IPS-18a (cell line): ENCODE results near the gene NCOA1.

ENCODE experiments used
- H3K27ac ChIP-seq: one replicate; pipeline ENCODE4 v1.5.1; 2013; ENCODE audit warnings: low read length
- H3K27me3 ChIP-seq: one replicate; pipeline ENCODE4 v1.6.1; 2013; ENCODE audit warnings: mild to moderate bottlenecking, low read length; ENCODE audit not compliant: control insufficient read depth, insufficient read depth
- H3K36me3 ChIP-seq: one replicate; pipeline ENCODE4 v1.6.1; 2013; ENCODE audit warnings: low read depth, low read length; ENCODE audit not compliant: control insufficient read depth
- H3K4me1 ChIP-seq: one replicate; pipeline ENCODE4 v1.6.1; 2013; ENCODE audit warnings: low read depth, low read length; ENCODE audit not compliant: control insufficient read depth
- H3K4me3 ChIP-seq: one replicate; pipeline ENCODE4 v1.5.1; 2013; ENCODE audit warnings: low read length
- H3K9ac ChIP-seq: one replicate; pipeline ENCODE4 v1.6.1; 2013; ENCODE audit warnings: mild to moderate bottlenecking, low read length, moderate library complexity
- H3K9me3 ChIP-seq: one replicate; pipeline ENCODE4 v1.6.1; 2013; ENCODE audit warnings: low read depth, low read length; ENCODE audit not compliant: control insufficient read depth

Gene NCOA1

DNA sequence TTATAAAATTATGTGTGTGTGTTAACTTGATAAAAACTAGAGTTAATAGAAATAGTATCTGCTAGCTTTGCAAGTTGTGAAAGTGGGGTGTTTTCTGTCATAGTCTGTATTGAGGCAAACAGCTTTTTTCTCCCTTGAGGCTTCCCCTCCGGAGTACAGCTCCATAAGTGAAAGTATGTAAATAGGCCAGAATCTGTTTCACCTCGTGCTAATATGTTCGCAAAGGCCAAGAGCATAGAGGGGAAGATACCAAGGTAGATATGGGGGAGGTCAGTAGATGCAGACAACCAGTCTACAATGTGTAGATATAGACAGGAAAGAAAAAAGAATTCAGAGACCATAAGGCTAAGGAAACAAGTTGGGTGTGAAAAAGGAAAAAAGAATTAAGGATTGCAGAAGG is 229.3 kb downstream of the NCOA1 start:
- no peak overlapping the region for H3K27ac ChIP-seq
- no peaks in the 10 kb centered on the region for H3K27me3 ChIP-seq
- no peaks in the 10 kb centered on the region for H3K9me3 ChIP-seq
- no peak overlapping the region for H3K4me3 ChIP-seq
- H3K9ac ChIP-seq, result no peak overlapping the region
- no peaks in the 10 kb centered on the region for H3K4me1 ChIP-seq
- no peaks in the 10 kb centered on the region for H3K36me3 ChIP-seq

DNA sequence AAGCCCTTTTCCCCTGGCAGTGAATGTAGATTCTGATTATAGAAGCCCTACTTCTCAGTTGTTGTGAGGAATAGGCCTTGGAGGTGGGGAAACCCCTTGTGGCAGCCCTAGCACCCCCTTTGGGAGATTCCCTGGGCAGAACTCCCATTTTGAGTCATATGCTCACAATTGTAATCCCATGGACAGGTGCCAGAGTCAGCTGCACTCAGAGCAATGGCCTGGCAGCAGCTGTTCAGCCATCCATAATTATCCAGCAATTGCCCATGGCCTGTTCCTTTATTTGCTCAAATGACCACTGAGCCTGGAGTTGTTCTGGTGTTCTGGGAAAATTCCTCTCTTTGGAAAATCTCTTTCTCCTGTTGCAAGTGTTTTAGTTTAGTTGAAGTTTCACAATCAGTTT is 230.4 kb downstream of the NCOA1 start:
- Histone ChIP-seq H3K9ac (no peak overlapping the region), H3K9me3 (no peaks in the 10 kb centered on the region), H3K27me3 (no peaks in the 10 kb centered on the region), H3K36me3 (no peaks in the 10 kb centered on the region), H3K4me1 (no peaks in the 10 kb centered on the region), H3K4me3 (no peak overlapping the region), H3K27ac (no peak overlapping the region)

DNA sequence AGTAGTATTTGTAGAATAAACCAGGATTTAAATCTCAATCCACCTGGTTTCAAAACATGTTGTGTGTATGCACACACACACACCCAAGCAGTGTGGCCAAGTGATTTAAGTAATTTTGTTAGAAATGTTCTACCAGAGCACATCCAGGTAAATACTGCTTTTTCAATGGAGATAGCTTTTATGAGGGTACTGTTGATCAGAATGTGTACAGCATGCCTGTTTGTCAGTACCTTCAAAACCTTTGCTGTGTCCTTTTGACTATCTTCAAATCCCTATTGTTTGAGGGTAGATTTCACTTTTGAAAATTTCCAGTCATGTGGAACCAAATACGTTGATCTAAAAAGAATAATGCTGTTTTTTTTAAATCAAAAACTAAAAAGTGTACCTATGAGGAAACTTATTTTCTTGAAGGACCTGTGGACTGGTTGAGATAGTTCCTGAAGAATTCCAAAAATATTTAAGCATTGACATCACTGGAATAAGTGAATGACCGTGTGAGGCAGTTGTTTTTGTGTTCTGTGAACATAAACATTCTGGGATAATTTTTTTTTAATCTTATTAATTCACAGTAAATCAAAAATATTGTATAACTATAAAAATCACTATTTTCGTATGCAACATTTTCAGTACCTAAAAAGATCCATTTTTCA is 231.2 kb downstream of the NCOA1 start:
- H3K9me3 ChIP-seq, result no peaks in the 10 kb centered on the region
- no peaks in the 10 kb centered on the region for H3K27me3 ChIP-seq
- H3K36me3 ChIP-seq, result no peaks in the 10 kb centered on the region
- H3K9ac ChIP-seq, result no peak overlapping the region
- H3K4me1 ChIP-seq, result no peaks in the 10 kb centered on the region
- H3K27ac ChIP-seq, result no peak overlapping the region
- no peak overlapping the region for H3K4me3 ChIP-seq

DNA sequence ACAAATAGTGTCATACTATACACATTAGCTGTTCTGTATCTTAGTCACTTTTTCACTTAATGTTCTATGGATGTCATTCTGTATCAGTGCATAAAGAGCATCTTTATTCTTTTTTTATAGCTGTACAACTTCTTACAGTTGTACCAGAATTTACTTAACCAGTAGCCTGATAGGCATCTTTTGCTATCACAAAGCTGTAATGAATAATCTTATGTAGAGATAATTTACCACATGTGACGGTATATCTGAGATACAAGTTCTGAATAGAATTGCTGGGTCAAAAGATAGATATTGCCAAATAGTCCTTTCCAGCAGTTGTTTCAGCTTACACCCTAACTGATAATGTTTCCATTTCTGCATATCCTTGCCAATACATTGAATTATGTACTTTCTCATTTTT is 232.1 kb downstream of the NCOA1 start:
- no peak overlapping the region for H3K4me3 ChIP-seq

DNA sequence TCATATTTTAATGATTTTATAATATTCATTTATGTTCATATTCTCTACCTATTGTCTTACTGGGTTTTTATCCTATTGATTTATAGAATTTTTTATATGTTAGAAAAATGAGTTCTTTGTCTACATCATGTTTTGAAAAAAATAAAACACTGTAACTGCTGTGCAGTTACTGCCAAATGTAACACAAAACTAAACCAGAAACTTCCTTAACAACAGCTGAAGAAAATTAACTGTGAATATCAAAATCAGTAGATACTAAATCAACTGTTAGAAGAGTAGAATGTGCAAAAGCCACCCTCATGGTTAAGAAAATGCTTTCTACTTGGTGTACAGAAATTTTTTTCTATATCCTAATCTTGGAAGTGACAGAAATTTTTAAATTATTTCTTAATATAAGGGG is 232.6 kb downstream of the NCOA1 start:
- no peak overlapping the region for H3K27ac ChIP-seq
- H3K4me1 ChIP-seq, result no peaks in the 10 kb centered on the region
- H3K4me3 ChIP-seq, result no peak overlapping the region
- H3K9ac ChIP-seq, result no peak overlapping the region
- H3K36me3 ChIP-seq, result no peaks in the 10 kb centered on the region
- no peaks in the 10 kb centered on the region for H3K27me3 ChIP-seq
- H3K9me3 ChIP-seq, result no peaks in the 10 kb centered on the region

More for the DNA sequence above, 232.1 kb downstream of the NCOA1 start:
- H3K4me1 ChIP-seq, result no peaks in the 10 kb centered on the region
- H3K9ac ChIP-seq, result no peak overlapping the region
- no peaks in the 10 kb centered on the region for H3K27me3 ChIP-seq
- no peak overlapping the region for H3K27ac ChIP-seq
- no peaks in the 10 kb centered on the region for H3K9me3 ChIP-seq
- H3K36me3 ChIP-seq, result no peaks in the 10 kb centered on the region

DNA sequence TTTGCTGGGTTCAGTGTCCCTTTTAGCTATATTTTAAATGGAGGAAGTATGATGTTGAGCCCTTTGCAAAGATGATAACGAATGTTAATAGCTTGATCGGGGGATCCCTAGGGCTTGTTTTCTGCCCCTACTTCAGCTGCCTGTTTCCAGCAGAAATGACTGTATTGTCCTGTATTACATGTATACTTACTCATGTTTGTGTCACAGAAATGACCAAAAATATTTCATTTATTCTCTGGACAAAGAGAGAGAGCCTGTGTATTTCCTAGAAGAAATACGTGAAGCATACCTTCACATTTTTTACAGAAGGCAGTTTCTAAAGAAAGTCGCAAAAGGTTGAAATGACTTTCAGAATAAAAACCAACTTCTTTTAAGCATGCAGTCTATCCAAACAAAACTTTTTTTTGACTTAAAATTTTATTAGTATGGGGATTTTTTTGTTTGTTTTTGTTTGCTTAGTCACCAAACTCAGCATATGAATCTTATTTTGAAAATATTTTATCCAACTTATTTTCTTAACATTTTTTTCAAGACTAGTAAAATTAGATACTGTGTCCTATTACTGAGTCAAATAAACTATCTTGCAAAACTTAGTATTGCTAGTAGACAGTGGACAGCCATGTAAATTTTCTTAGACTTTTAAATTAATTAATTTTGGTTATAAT is 233.2 kb downstream of the NCOA1 start:
- no peak overlapping the region for H3K9ac ChIP-seq
- no peaks in the 10 kb centered on the region for H3K36me3 ChIP-seq
- no peaks in the 10 kb centered on the region for H3K9me3 ChIP-seq
- H3K27me3 ChIP-seq, result no peaks in the 10 kb centered on the region
- H3K27ac ChIP-seq, result no peak overlapping the region
- H3K4me1 ChIP-seq, result no peaks in the 10 kb centered on the region
- H3K4me3 ChIP-seq, result no peak overlapping the region

DNA sequence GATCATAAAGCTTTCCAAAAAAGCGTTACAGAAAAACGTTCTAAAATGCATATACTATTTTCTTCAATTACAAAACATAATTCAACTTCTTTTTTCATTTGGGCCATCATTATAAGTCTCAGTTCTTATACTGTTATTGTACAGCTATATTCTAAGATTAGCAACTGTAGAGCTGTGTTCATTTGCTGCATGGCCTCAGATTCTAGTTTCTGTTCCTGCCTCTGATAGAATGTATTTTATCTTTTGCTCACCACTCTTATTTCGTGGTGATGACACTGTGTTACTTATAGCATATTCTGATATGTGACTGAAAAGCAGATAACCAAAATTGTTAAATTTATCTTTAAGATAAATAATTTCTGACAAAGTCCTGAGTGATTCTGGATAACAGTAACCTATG is 234.9 kb downstream of the NCOA1 start:
- Histone ChIP-seq H3K4me1 (no peaks in the 10 kb centered on the region), H3K27ac (no peak overlapping the region), H3K27me3 (no peaks in the 10 kb centered on the region), H3K36me3 (no peaks in the 10 kb centered on the region), H3K9me3 (no peaks in the 10 kb centered on the region), H3K4me3 (no peak overlapping the region), H3K9ac (no peak overlapping the region)

DNA sequence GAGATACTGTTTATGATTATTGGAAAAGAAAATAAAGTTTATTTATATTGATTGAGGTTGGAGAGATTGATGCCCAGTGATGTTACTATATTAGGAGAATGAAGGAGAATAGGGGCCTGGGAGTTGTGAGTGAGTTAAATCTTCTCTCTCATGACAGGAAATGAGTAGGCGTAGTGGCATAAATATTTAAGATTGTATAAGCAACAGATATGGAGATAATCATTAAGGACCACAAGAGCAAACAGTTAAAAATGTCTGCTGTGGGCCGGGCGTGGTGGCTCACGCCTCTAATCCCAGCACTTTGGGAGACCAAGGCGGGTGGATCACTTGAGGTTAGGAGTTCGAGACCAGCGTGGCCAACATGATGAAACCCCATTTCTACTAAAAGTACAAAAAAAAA is 239.4 kb downstream of the NCOA1 start:
- Histone ChIP-seq H3K9me3 (no peaks in the 10 kb centered on the region), H3K9ac (no peak overlapping the region), H3K36me3 (no peaks in the 10 kb centered on the region), H3K27me3 (no peaks in the 10 kb centered on the region), H3K4me3 (no peak overlapping the region), H3K4me1 (no peaks in the 10 kb centered on the region), H3K27ac (no peak overlapping the region)

DNA sequence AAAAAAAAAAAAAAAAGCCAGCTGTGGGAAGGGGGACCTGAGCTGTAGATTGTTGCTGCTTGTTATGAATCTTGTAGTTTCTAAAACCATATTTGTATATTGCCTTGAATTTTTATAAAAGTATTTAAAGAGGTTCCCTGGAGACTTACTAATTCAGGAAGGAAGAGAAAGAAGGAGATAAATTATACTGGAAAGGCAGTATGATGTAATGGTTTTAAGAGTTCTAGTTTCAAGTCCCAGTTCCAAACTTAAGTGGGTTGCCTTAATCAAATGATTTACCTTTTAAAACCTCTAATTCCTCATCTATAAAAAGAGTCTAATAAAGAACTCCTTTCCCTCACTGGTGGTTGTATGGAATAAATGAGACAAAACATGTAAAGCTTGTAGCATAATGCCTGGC is 240.0 kb downstream of the NCOA1 start:
- Histone ChIP-seq H3K36me3 (no peaks in the 10 kb centered on the region), H3K9me3 (no peaks in the 10 kb centered on the region), H3K27me3 (no peaks in the 10 kb centered on the region), H3K4me3 (no peak overlapping the region), H3K4me1 (no peaks in the 10 kb centered on the region), H3K9ac (no peak overlapping the region), H3K27ac (no peak overlapping the region)

DNA sequence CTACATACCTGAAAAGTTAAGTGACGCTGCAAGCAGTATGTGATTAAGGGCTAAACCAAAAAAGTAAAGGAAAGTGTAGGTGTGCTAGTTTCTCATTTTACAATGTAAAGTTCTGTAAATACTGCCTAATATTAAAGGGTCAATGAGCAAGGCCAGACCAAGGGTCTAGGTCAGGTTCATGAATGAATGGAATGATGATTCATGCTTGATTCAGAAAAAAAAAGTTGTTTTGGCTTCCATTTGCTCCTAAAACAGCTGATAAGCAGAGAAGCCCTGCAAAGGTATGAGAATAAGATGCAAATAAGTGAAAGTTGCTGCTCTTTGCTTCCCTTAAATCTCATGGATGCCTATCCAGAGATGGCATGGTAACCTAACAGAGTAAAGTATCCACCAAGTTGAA is 240.9 kb downstream of the NCOA1 start:
- no peaks in the 10 kb centered on the region for H3K36me3 ChIP-seq

DNA sequence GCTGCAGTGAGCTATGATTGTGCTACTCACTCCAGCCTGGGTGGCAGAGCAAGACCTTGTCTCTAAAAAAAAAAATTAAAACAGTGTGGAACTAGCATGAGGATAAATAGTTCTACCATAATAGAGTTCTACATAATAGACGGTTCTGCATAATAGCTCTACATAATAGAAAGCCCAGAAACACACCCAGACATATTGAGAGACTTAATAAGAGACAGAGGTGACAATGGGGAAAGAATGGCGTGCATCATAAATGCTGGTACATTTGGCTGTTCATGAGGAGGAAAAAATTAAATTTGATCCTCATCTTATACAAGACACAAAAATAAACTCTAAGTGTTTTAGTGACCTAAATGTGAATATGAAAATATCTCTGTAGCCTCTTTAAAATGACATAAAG is 243.7 kb downstream of the NCOA1 start:
- no peaks in the 10 kb centered on the region for H3K36me3 ChIP-seq
- no peak overlapping the region for H3K4me3 ChIP-seq
- no peak overlapping the region for H3K9ac ChIP-seq
- H3K27me3 ChIP-seq, result no peaks in the 10 kb centered on the region
- no peaks in the 10 kb centered on the region for H3K9me3 ChIP-seq
- H3K27ac ChIP-seq, result no peak overlapping the region
- H3K4me1 ChIP-seq, result no peaks in the 10 kb centered on the region

More for the DNA sequence above, 240.9 kb downstream of the NCOA1 start:
- no peaks in the 10 kb centered on the region for H3K4me1 ChIP-seq
- H3K27me3 ChIP-seq, result no peaks in the 10 kb centered on the region
- H3K9me3 ChIP-seq, result no peaks in the 10 kb centered on the region
- H3K9ac ChIP-seq, result no peak overlapping the region
- H3K4me3 ChIP-seq, result no peak overlapping the region
- H3K27ac ChIP-seq, result no peak overlapping the region

DNA sequence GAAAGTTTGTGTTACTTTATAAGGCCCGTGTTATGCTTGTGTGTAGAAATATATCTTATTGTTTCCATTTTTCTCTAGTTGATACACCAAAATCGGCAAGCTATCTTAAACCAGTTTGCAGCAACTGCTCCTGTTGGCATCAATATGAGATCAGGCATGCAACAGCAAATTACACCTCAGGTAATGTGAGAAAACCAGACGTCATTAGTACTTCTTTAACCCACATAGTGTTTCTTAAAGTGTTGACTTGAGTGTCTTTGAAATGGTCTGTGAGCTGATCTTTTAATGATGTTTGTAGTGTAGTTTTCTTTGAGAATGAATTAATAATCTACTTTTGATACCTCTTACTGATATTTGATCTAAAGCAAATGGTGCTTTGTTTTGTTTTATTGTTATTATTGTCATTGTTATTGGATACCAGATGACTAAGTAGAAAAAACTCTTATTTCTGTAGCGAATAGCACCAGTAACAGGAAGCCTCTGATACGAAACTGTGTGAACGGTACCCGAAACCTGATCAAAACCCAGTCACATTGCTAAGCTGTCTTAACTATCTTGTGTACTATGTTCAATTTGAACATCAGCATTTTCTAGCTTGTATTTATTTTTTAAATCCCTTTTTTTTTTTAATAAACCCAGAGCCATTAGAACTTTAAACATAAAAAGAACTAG is 248.4 kb downstream of the NCOA1 start:
- no peaks in the 10 kb centered on the region for H3K4me1 ChIP-seq
- no peak overlapping the region for H3K27ac ChIP-seq
- H3K9ac ChIP-seq, result no peak overlapping the region
- H3K4me3 ChIP-seq, result no peak overlapping the region
- no peaks in the 10 kb centered on the region for H3K9me3 ChIP-seq
- H3K36me3 ChIP-seq, result no peaks in the 10 kb centered on the region
- no peaks in the 10 kb centered on the region for H3K27me3 ChIP-seq
